IMR-90 (cell line): Measurements from ENCODE around the gene TMEM129. TPM values are rescaled to one million over a fixed set of nuclear protein-coding genes. Genes with fewer than 3 reads are reported as not detected.

Source experiments
- ATAC-seq: fragments of 200-7000 bp; cut with Tn5 transposase; 2 replicates; pipeline ENCODE4 v1.9.1; 2020; ENCODE audit warnings: low read depth, mild to moderate bottlenecking, moderate library complexity
- BruUV-seq: library from RNA; stranded (reverse); fragments of 400-500 nt; replicated peaks from 2 replicates; lab custom pipeline; 2021; lab: Mats Ljungman, UMichigan
- CTCF ChIA-PET: fragments of 300-600 bp; formaldehyde crosslinking; extraction: SDS; loops from one replicate; lab custom pipeline; 2021; ENCODE audit warnings: antibody characterized with exemption; lab: Yijun Ruan, JAX
- POLR2A ChIA-PET: fragments of 300-600 bp; sonication (Branson Sonifier 250); formaldehyde crosslinking; loops from one replicate; lab custom pipeline; 2022; ENCODE audit warnings: antibody characterized with exemption; ENCODE audit not compliant: unreplicated experiment; lab: Charles Lee
- DNase-seq: peaks from one replicate; pipeline ENCODE4 v3.0.0; 2013
- H2AFZ ChIP-seq: replicated peaks from 2 replicates; pipeline ENCODE3; 2013; ENCODE audit warnings: low read length, mild to moderate bottlenecking; ENCODE audit not compliant: poor library complexity
- H2AK5ac ChIP-seq: 2 replicates; pipeline ENCODE4 v1.6.1; 2013; ENCODE audit warnings: low read depth, low read length, inconsistent platforms
- H2AK9ac ChIP-seq: replicated peaks from 2 replicates; pipeline ENCODE3; 2013; ENCODE audit warnings: mild to moderate bottlenecking, low read depth, low read length, moderate library complexity; ENCODE audit not compliant: poor library complexity
- H2BK120ac ChIP-seq: 2 replicates; pipeline ENCODE4 v1.6.1; 2013; ENCODE audit warnings: low read depth, low read length, inconsistent platforms
- H2BK15ac ChIP-seq: 3 replicates; pipeline ENCODE4 v1.6.1; 2013; ENCODE audit warnings: low read depth, low read length, inconsistent platforms
- H2BK20ac ChIP-seq: 2 replicates; pipeline ENCODE4 v1.6.1; 2013; ENCODE audit warnings: low read depth, mild to moderate bottlenecking, inconsistent platforms, low read length, moderate library complexity
- H2BK5ac ChIP-seq: 2 replicates; pipeline ENCODE4 v1.6.1; 2013; ENCODE audit warnings: mild to moderate bottlenecking, low read depth, low read length, inconsistent platforms; ENCODE audit not compliant: poor library complexity, severe bottlenecking
- H3K14ac ChIP-seq: replicated peaks from 2 replicates; pipeline ENCODE4 v1.6.1; 2013; ENCODE audit warnings: low read depth, low read length, inconsistent platforms
- H3K18ac ChIP-seq: 2 replicates; pipeline ENCODE4 v1.6.1; 2013; ENCODE audit warnings: low read depth, low read length, control low read depth
- H3K23ac ChIP-seq: 2 replicates; pipeline ENCODE4 v1.6.1; 2013; ENCODE audit warnings: low read depth, low read length, inconsistent platforms
- H3K27ac ChIP-seq: 2 replicates; pipeline ENCODE4 v1.5.1; 2013; ENCODE audit warnings: mild to moderate bottlenecking, control low read depth, low read length; ENCODE audit not compliant: insufficient read depth
- H3K27me3 ChIP-seq: 2 replicates; pipeline ENCODE4 v1.6.1; 2013; ENCODE audit warnings: low read length; ENCODE audit not compliant: control insufficient read depth, insufficient read depth
- H3K36me3 ChIP-seq: 2 replicates; pipeline ENCODE4 v1.6.1; 2013; ENCODE audit warnings: low read length, mixed read lengths; ENCODE audit not compliant: control insufficient read depth, insufficient read depth
- H3K4ac ChIP-seq: 2 replicates; pipeline ENCODE4 v1.6.1; 2013; ENCODE audit warnings: low read depth, low read length, inconsistent platforms
- H3K4me1 ChIP-seq: 2 replicates; pipeline ENCODE4 v1.6.1; 2013; ENCODE audit warnings: low read length, mixed read lengths; ENCODE audit not compliant: control insufficient read depth, insufficient read depth
- H3K4me2 ChIP-seq: 2 replicates; pipeline ENCODE4 v1.6.1; 2013; ENCODE audit warnings: low read depth, mild to moderate bottlenecking, control low read depth, low read length, moderate library complexity
- H3K4me3 ChIP-seq: 2 replicates; pipeline ENCODE4 v1.5.1; 2013; ENCODE audit warnings: low read depth, mild to moderate bottlenecking, control low read depth, low read length, moderate library complexity; ENCODE audit not compliant: insufficient read depth
- H3K56ac ChIP-seq: 2 replicates; pipeline ENCODE4 v1.6.1; 2013; ENCODE audit warnings: low read length, inconsistent platforms; ENCODE audit not compliant: insufficient read depth; ENCODE audit errors: extremely low read depth
- H3K79me1 ChIP-seq, 2 experiments: 2 replicates each; pipeline ENCODE4 v1.6.1; 2013; ENCODE audit warnings: low read length in 2 of 2, inconsistent platforms in 1 of 2, low read depth in 1 of 2
- H3K9ac ChIP-seq: 2 replicates; pipeline ENCODE4 v1.6.1; 2013; ENCODE audit warnings: low read depth, low read length, control low read depth
- H3K9me1 ChIP-seq: 2 replicates; pipeline ENCODE4 v1.6.1; 2013; ENCODE audit warnings: low read length, inconsistent platforms; ENCODE audit not compliant: insufficient read depth
- H3K9me3 ChIP-seq: 2 replicates; pipeline ENCODE4 v1.6.1; 2013; ENCODE audit warnings: low read length; ENCODE audit not compliant: control insufficient read depth, insufficient read depth
- H4K20me1 ChIP-seq: 2 replicates; pipeline ENCODE4 v1.6.1; 2013; ENCODE audit warnings: low read length, inconsistent platforms; ENCODE audit not compliant: insufficient read depth
- H4K5ac ChIP-seq: 2 replicates; pipeline ENCODE4 v1.6.1; 2013; ENCODE audit warnings: mild to moderate bottlenecking, low read depth, low read length, control low read depth
- H4K8ac ChIP-seq, 2 experiments: 2 replicates each; pipeline ENCODE4 v1.6.1; 2013; ENCODE audit warnings: low read depth in 2 of 2, low read length in 2 of 2, control low read depth in 1 of 2, inconsistent platforms in 1 of 2
- H4K91ac ChIP-seq: 2 replicates; pipeline ENCODE4 v1.6.1; 2013; ENCODE audit warnings: low read depth, low read length, inconsistent platforms; ENCODE audit not compliant: insufficient read depth
- BHLHE40 ChIP-seq: fragments of 150-350 bp; IDR thresholded peaks from 2 replicates; pipeline ENCODE4 v1.6.1; 2016; ENCODE audit warnings: mild to moderate bottlenecking, low read depth, low read length
- CEBPB ChIP-seq: IDR thresholded peaks from 2 replicates; pipeline ENCODE4 v1.6.1; 2012; ENCODE audit warnings: low read depth, low read length, improper control_type of control experiment
- CTCF ChIP-seq: conservative IDR thresholded peaks from 2 replicates; pipeline ENCODE4 v1.5.1; 2012; ENCODE audit warnings: mild to moderate bottlenecking, low read depth, low read length, improper control_type of control experiment
- ELK1 ChIP-seq: fragments of 150-350 bp; IDR thresholded peaks from 2 replicates; pipeline ENCODE4 v1.6.1; 2016; ENCODE audit warnings: low read depth, mild to moderate bottlenecking, low read length, moderate library complexity, borderline replicate concordance
- FOS ChIP-seq: fragments of 150-350 bp; IDR thresholded peaks from 2 replicates; pipeline ENCODE4 v1.6.1; 2016; ENCODE audit warnings: low read depth, low read length
- MAFK ChIP-seq: IDR thresholded peaks from 2 replicates; pipeline ENCODE4 v1.6.1; 2012; ENCODE audit warnings: low read depth, low read length, improper control_type of control experiment
- MAZ ChIP-seq: IDR thresholded peaks from 2 replicates; pipeline ENCODE4 v1.6.1; 2012; ENCODE audit warnings: low read depth, mild to moderate bottlenecking, low read length, improper control_type of control experiment, moderate library complexity, borderline replicate concordance
- MXI1 ChIP-seq: IDR thresholded peaks from 2 replicates; pipeline ENCODE4 v1.6.1; 2012; ENCODE audit warnings: low read depth, mild to moderate bottlenecking, low read length, moderate library complexity, borderline replicate concordance
- NFE2L2 ChIP-seq: fragments of 150-350 bp; IDR thresholded peaks from 2 replicates; pipeline ENCODE4 v1.6.1; 2016; ENCODE audit warnings: low read depth, mild to moderate bottlenecking, low read length
- POLR2A ChIP-seq: IDR thresholded peaks from 2 replicates; pipeline ENCODE4 v1.6.1; 2012; ENCODE audit warnings: mild to moderate bottlenecking, low read depth, low read length
- RAD21 ChIP-seq: IDR thresholded peaks from 2 replicates; pipeline ENCODE4 v1.6.1; 2012; ENCODE audit warnings: low read length, improper control_type of control experiment
- RCOR1 ChIP-seq: IDR thresholded peaks from 2 replicates; pipeline ENCODE4 v1.6.1; 2012; ENCODE audit warnings: mild to moderate bottlenecking, low read length, improper control_type of control experiment; ENCODE audit not compliant: insufficient replicate concordance
- SMC3 ChIP-seq: fragments of 150-350 bp; IDR thresholded peaks from 2 replicates; pipeline ENCODE4 v1.6.1; 2016; ENCODE audit warnings: low read depth, mild to moderate bottlenecking, antibody characterized with exemption, low read length, moderate library complexity
- USF2 ChIP-seq: fragments of 150-350 bp; IDR thresholded peaks from 2 replicates; pipeline ENCODE4 v1.6.1; 2017; ENCODE audit warnings: mild to moderate bottlenecking, antibody characterized with exemption, low read length, low read depth
- WGBS, 2 experiments: methylation state at CpG; one replicate each; pipeline versions ENCODE4 v1.1.5 to v1.1.7; 2013; ENCODE audit warnings: missing lambda C conversion rate in 2 of 2; ENCODE audit not compliant: insufficient read length in 1 of 2; ENCODE audit errors: extremely low coverage in 2 of 2; 5-methylcytosine and 5-hydroxymethylcytosine counted together
- dilution Hi-C: fragments of 300-500 bp; cut with HindIII; formaldehyde crosslinking; loops from one replicate; pipeline ENCODE4 v1.14.3; 2018; ENCODE audit warnings: low sequenced_read_pairs; ENCODE audit not compliant: unreplicated experiment
- in situ Hi-C: fragments of 300-500 bp; cut with MboI; formaldehyde crosslinking; loops from 3 replicates; pipeline ENCODE4 v1.14.3; 2019; ENCODE audit warnings: low sequenced_read_pairs, inconsistent platforms, mixed read lengths
- intact Hi-C: fragments of 100-400 bp; cut with micrococcal nuclease; formaldehyde crosslinking; loops from 2 replicates; pipeline ENCODE4 v1.10.0; 2022
- polyA plus RNA-seq, 3 experiments: library from polyadenylated mRNA; depleted of rRNA; stranded (reverse); fragments of >200 nt; gene quantifications; 2 replicates each; pipeline ENCODE4 v1.2.3, GENCODE V29; 2012; ENCODE audit warnings: low replicate concordance in 1 of 3
- total RNA-seq: library from RNA; depleted of rRNA; stranded (reverse); fragments of >200 nt; gene quantifications from 2 replicates; pipeline ENCODE4 v1.2.3, GENCODE V29; 2012

TMEM129 gene
- total and polyA plus RNA-seq, 2 of the 4 experiments (the other 2 are of a cell fraction), result 6.6 to 26.6 TPM

- peaks cover 26% of the 10 kb centered on the region for H3K36me3 ChIP-seq
- no peak overlapping the region for H4K5ac ChIP-seq
- H3K27me3 ChIP-seq, result no peaks in the 10 kb centered on the region
- H3K4me3 ChIP-seq, result no peak overlapping the region
- no peak overlapping the region for H2BK5ac ChIP-seq
- no peak overlapping the region for H2BK20ac ChIP-seq
- no peak overlapping the region for H4K91ac ChIP-seq
- H3K23ac ChIP-seq, result no peak overlapping the region
- no peak overlapping the region for H2BK120ac ChIP-seq
- DNase-seq, result no peak
- H3K9ac ChIP-seq, result no peak overlapping the region
- H3K9me3 ChIP-seq, result no peaks in the 10 kb centered on the region
- CTCF ChIA-PET, result interaction anchor here (1.0 to 1.3 kb wide), 2 partner anchors 35 kb away, joined by 4 to 5 read pairs; no protein-coding TSS in a partner anchor
- H3K18ac ChIP-seq, result no peak overlapping the region
- in situ Hi-C loops (no loop called here), dilution Hi-C loops (no loop called here), intact Hi-C loops (loop anchor here (10.0 kb wide), 1 partner anchor 364 kb away; no protein-coding TSS in a partner anchor)
- no peak overlapping the region for H2AK5ac ChIP-seq
- no peak overlapping the region for H4K8ac ChIP-seq
- no TSS peak for BruUV-seq
- H3K27ac ChIP-seq, result no peak overlapping the region
- H2BK15ac ChIP-seq, result no peak overlapping the region
- H3K4me2 ChIP-seq, result no peak overlapping the region
- H4K20me1 ChIP-seq, result peaks cover 29% of the 10 kb centered on the region
- H2AK9ac ChIP-seq, result peak overlapping the region; percentile 39
- no peak overlapping the region for H3K56ac ChIP-seq
- peaks cover 9% of the 10 kb centered on the region for H3K9me1 ChIP-seq
- no peak overlapping the region for H2AFZ ChIP-seq
- WGBS, 2 experiments, result 97% methylated on average over 15 of the region's 31 CpGs; no CpG with 5 or more reads in 1 of the 2 experiments
- peaks cover 49 to 85% of the 10 kb centered on the region in 2 experiments for H3K79me1 ChIP-seq
- H3K4ac ChIP-seq, result peak overlapping the region; percentile 7; the same call in 1 of the 2 replicates
- no peak for ATAC-seq
- POLR2A ChIA-PET, result no interaction called here
- H3K14ac ChIP-seq, result no peak overlapping the region
- peaks cover 9% of the 10 kb centered on the region for H3K4me1 ChIP-seq
- TF ChIP-seq MAFK (no peak), SMC3 (no peak), NFE2L2 (no peak), CEBPB (no peak), USF2 (no peak), BHLHE40 (no peak), MAZ (no peak), ELK1 (no peak), RCOR1 (no peak), POLR2A (no peak), MXI1 (no peak), FOS (no peak), RAD21 (no peak), CTCF (no peak)
These were observed 7.2 kb upstream of the TMEM129 start for GRCh38 chr4:1728061-1728980.
